Neural progenitor cell (in vitro differentiated cells): ENCODE measurements around the gene NFS1.

Experiments
- EZH2 ChIP-seq: fragments of 200-600 bp; sonication (generic); IDR thresholded peaks from 2 replicates; pipeline ENCODE4 v1.6.1; 2017; ENCODE audit warnings: antibody characterized with exemption, mild to moderate bottlenecking, moderate library complexity
- EZH2phosphoT487 ChIP-seq: fragments of 200-600 bp; sonication (generic); IDR thresholded peaks from 2 replicates; pipeline ENCODE4 v1.6.1; 2017; ENCODE audit warnings: antibody characterized with exemption
- TF ChIP-seq, protein P1 (sequence below): fragments of 200-600 bp; sonication (generic); IDR thresholded peaks from 2 replicates; pipeline ENCODE4 v1.5.1; 2017; ENCODE audit warnings: antibody characterized with exemption, mild to moderate bottlenecking

DNA sequence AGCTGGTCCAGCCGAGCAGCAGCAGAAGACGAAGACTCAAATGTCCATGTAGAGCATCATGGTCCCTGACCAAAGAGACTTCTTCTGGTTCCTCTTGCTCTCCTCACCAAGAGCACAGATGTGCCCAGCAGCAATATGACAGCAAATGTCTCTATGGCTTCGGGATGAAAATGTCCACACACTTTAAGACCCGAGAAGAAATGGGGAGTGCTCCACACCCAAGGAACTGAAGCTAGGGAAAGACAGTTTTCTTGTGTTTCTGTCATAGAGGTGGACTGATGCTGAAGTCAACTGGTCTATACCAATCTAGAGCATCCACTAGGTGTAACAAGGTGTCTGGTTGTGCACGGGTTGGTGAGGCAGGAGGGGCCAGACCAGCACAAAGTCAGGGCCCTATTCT lies 29.9 kb downstream of the NFS1 start:
- TF ChIP-seq, protein P1, sequence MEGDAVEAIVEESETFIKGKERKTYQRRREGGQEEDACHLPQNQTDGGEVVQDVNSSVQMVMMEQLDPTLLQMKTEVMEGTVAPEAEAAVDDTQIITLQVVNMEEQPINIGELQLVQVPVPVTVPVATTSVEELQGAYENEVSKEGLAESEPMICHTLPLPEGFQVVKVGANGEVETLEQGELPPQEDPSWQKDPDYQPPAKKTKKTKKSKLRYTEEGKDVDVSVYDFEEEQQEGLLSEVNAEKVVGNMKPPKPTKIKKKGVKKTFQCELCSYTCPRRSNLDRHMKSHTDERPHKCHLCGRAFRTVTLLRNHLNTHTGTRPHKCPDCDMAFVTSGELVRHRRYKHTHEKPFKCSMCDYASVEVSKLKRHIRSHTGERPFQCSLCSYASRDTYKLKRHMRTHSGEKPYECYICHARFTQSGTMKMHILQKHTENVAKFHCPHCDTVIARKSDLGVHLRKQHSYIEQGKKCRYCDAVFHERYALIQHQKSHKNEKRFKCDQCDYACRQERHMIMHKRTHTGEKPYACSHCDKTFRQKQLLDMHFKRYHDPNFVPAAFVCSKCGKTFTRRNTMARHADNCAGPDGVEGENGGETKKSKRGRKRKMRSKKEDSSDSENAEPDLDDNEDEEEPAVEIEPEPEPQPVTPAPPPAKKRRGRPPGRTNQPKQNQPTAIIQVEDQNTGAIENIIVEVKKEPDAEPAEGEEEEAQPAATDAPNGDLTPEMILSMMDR, result no peak
- TF ChIP-seq EZH2 (no peak), EZH2phosphoT487 (no peak)
